Stimulated activated naive CD4-positive, alpha-beta T cell (primary cell): Measurements from ENCODE around the gene CDR2L.
"Not testable (repeated sequence)": the region's sequence is repeated elsewhere in the genome, so short reads cannot be mapped to it uniquely, and the experiment has no call there.

Source experiments
- DNase-seq, 6 experiments: peaks; one replicate each; lab custom pipeline; 2025; lab: John Stamatoyannopoulos, UW

The CDR2L gene

DNA sequence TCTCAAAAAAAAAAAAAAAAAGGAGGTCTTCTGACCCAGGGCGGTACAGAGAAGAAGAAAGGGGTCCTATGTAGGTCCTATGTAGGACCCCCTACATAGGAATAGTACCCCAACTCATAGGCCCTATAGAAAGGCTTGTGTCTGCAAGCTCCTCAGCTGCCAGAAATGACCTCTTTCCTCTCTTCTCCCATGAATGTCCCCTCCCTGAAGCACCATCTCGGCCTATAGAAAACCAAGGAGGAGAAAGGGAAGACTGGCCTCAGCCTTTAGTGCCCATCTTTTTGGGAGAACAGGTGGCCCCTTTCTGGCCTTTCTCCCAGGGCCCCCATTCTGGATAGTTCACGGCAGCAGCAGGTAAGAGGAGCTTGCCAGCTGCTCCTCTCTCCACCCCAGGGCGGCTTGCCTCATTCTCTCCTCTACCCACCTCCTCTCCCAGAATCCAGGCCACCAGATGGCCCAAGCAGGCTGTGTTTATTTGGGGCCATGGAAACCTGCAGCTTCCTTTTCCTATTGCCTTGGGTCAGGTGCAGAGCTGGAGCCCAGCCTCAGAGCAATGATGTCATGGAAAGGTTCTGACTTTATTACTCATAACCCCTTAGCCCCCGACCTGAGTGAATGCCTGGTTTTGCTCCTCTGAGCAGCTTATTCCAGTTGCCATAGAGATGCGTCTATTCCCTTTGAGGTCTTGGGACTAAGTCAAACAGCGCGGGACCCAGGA lies 23.4 kb downstream of the CDR2L start:
- DNase-seq = no peak

- DNase-seq = no peak
These were observed 24.1 kb downstream of the CDR2L start for GRCh38 chr17:75011401-75012095.

GRCh38 chr17:75012096-75012345 lies 24.6 kb downstream of the CDR2L start:
- no peak for DNase-seq

DNA sequence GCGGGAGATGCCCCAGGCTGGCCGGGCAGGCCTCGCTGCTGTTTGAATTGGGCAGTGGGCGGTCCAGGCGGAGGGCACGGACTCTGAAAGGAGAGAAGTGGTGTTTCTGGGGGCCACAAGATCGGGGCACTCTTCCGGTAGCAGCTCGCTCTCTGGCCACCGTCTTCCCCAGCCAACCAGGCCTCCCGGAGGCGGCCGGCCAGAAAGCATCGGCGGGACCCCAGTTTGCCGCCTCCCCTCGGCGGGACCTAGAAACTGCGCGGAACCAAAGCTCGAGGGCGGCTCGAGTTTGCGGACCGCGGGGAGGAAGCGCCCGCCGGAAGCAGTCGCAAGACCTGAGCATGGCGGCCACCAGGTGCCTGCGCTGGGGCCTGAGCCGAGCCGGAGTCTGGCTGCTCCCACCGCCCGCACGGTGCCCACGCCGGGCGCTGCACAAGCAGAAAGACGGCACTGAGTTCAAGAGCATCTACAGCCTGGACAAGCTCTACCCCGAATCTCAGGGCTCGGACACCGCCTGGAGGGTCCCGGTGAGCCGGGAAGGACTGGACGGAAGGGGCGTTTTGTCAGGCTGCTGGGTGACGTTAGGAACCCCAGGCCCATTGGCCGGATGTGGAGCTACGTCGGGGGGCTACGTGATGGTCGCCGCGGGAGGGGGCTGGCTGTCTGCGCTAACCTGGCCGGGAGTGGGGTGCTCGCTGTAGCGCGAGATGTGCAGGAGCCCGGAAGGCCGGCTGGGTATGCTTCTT lies 25.1 kb downstream of the CDR2L start, which contains the start of gene MRPL58:
MRPL58 (plus strand) TSS at position 325 of the 746 bp plus-strand sequence; CDS start at position 342, 17 bp downstream.
- peak; percentile 50 to 78 (median 64) for DNase-seq

DNA sequence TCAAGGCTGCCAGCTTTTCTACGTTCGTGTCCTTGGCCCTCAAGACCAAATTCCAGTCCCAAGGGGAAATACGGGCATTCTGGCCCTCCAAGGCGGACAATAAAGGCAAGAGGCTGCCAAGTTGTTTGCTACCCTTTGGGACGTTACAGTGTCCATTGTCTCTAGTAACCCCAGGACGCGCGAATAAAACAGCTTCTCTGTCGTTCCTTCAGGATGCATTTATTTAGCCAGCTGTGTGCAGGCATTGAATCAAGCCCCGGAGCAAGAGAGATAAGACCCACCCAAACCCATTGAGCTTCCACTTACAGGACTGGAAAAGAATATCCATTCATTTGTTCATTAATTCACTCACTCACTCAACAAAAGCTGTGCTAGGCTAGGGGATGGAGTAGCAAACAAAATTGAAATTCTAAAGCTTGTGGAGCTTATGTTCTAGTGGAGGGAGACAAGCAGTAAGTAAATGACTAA lies 25.7 kb downstream of the CDR2L start:
- DNase-seq = no peak

DNA sequence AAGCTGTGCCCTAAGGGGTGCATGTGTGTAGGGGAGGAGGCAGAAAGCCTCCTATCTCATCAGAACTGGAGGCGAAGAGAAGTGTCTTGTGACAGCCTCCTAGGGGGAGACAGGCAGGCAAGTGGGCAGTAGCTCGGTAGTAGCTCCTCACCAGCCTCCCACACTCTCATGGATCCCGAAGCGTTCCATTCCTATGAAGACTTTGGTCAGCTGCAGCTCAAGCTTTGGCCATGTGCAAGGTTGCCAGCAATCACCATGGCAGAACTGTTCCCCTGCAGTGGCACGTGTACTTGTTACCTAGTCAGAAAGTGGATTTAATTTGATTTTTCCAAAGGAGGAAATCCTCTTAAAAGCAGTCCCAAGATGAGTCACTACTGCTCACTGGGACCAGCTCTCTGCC lies 31.7 kb downstream of the CDR2L start:
- no peak for DNase-seq

- no peak for DNase-seq
These were observed 32.3 kb downstream of the CDR2L start for GRCh38 chr17:75019710-75020109.

GRCh38 chr17:75020331-75021110 lies 33.1 kb downstream of the CDR2L start:
- DNase-seq = no peak

DNA sequence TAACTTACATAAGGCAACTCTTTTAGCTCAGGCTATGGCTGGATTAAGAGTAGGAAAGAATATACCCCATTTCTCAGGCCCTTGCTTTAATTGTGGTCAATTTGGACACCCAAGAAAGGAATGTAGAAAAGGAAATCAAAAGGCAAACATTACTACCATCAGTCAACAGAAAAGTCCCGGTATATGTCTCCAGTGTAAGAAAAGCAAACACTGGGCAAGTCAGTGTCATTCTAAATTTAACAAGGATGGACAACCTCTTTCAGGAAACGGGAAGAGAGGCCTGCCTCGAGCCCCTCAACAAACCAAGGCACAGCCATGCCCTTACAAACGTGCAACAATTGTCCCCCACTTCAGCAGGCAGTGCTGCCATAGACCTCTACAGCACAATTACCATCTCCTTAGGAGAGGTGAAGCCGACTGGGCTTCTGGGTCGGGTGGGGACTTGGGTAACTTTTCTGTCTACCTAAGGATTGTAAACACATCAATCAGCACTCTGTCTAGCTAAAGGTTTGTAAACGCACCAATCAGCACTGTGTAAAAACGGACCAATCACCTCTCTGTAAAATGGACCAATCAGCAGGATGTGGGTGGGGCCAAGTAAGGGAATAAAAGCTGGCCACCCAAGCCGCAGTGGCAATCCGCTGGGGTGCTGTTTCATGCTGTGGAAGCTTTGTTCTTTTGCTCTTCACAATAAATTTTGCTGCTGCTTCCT lies 37.4 kb downstream of the CDR2L start:
- peak; percentile 8 to 47 (median 36) for DNase-seq

DNA sequence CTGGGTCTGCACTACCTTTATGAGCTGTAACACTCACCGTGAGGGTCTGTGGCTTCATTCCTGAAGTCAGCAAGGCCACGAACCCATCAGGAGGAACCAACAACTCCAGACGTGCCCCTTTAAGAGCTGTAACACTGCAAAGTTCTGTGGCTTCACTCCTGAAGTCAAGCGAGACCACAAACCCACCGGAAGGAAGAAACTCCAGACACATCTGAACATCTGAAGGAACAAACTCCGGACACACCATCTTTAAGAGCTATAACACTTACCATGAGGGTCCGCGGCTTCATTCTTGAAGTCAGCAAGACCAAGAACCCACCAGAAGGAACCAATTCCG lies 37.9 kb downstream of the CDR2L start:
- not testable (repeated sequence) for DNase-seq

DNA sequence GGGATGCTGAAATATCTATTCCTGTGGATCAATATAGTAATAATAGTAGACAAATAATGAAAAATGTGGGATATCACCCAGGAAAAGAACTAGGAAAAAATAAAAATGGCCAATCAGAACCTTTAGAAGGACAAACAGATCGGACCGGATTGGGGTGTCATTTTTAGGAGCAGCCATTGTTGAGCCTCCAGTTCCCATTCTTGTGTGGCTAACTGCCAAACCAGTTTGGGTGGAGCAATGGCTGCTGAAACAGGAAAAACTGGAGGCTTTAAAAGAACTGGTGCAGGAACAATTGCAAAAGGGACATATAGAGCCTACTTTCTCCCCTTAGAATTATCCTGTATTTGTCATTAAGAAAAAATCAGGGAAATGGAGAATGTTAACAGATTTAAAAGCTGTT lies 39.2 kb downstream of the CDR2L start:
- not testable (repeated sequence) for DNase-seq

- no peak for DNase-seq
These were observed 42.7 kb downstream of the CDR2L start for GRCh38 chr17:75030161-75030560.

DNA sequence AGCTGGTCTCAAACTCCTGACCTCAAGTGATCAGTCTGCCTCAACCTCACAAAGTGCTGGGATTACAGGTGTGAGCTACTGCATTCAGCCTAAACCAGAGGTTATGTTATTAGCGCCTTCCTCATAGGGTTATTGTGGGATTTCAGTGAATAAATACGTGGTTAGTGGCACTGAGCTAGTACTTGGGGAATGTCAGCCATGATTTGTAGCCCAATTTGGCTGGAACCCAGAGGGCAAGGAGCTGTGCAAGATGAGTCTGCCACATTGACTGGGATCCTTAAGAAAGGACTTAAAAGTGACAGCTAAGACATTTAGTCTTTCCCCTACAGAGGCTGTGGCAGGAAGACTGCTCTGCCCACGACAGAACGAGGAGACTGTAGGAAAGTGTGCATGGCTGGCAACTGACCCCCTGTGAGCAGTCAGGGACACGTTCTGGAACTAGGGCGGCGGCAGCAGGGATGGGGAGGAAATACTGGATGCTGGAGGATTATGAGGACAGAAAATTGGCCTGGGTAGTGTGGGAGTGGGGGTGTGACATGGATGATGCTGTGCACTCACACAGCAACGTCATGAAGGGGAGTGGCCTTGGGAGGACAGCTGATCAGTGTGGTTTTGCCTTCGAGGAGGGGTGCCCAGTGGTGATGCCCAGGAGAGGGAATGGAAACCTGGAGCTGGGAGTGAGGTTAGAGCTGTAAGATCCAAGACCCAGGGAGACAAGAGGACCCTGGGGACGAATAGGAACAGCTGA lies 44.7 kb downstream of the CDR2L start:
- peak; percentile 38 to 73 (median 58) for DNase-seq

DNA sequence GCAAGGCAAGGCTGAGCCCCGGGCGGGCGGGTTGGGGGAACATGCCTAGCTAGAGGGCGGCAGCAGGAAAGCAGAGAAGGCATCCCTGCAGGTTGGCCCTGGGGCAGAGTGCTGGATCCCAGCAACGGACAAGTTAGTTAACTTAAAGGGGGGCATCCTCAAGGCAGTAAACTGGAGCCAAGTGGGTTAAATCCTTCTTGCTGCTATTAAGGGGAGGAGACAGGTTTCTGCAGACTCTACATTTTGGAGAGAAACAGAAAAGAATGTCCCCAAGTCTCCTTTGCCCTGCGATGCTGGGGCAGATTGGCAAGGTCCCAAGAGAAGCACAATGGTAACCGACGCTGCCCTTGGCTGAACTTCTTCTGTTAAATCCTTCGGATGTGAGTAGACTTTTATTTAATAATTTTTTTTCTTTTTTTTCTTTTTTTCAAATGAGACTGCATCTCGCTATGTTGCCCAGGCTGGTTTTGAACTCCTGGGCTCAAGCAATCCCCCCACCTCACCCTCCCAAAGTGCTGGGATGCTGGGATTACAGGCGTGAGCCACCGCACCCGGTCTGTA lies 45.4 kb downstream of the CDR2L start:
- DNase-seq = peak in 1 of 6 experiments; percentile 25

DNA sequence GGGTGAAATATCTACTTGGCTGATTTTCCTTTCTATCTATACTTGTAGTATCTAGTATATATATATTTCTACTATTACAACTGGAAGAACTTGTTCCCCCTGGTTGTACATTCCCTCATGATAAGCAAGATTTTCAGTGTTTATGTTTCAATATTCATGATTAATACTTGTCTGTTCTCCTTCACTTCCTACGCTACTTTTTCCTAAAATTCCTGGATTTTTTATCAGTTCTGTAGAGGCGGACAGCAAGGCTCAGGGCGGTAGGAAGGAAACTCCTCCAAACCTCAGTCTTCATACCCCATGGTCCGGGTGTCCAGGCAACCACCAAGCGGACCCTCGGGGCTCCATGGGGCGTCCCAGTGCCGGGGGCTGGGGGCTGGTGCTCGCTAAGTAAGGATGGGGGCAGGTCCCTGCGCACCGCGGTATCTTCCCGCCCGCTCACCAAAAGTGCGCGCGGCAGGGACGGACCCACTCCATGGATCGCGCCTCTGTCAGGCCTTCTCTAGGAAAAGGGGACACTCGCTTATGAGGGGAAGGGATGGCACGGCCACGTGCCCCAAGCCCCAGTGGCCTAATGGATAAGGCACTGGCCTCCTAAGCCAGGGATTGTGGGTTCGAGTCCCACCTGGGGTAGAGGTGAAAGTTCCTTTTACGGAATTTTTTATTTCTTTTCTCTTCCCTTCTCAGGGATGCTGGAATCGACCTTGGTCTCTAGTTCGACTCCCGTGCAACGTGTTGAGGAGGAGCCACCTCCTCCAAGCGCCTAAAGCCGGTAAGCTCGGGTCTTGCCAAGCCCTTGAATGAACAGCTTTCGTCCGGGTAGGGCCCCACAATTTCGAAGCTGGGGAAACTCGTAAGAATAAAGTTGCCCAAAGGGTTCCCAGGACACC lies 46.2 kb downstream of the CDR2L start:
- peak; percentile 74 to 88 (median 80) for DNase-seq

DNA sequence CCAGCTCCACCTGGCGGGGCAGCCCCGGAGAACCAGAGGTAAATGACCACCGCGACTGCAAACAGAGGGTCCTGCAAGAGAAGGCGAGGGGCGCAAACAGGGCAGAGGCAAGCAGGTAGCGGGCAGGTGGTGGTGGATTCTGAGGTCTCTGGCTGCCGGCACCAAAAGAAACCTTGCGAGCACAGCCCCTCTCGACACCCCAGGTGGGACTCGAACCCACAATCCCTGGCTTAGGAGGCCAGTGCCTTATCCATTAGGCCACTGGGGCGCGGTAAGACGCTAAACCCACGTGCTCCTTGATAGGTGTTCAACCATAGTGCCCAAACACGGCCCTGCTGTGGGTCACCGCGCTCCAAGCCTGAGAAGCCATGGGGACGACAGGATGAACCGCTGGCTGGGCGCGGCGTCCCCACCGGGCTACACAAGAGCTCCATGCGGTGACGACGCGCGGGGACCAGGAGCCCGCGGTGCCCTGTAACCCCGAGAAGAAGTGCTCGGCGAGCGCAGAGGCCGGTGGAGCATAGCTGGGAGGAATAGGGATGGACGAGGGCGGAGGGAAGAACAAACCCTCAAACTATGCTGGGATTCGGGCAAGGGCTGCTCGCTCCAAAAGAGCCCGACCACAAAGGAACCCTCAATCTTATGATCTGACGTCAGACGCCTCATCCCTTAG lies 46.9 kb downstream of the CDR2L start:
- DNase-seq = peak; percentile 58 to 87 (median 76)

DNA sequence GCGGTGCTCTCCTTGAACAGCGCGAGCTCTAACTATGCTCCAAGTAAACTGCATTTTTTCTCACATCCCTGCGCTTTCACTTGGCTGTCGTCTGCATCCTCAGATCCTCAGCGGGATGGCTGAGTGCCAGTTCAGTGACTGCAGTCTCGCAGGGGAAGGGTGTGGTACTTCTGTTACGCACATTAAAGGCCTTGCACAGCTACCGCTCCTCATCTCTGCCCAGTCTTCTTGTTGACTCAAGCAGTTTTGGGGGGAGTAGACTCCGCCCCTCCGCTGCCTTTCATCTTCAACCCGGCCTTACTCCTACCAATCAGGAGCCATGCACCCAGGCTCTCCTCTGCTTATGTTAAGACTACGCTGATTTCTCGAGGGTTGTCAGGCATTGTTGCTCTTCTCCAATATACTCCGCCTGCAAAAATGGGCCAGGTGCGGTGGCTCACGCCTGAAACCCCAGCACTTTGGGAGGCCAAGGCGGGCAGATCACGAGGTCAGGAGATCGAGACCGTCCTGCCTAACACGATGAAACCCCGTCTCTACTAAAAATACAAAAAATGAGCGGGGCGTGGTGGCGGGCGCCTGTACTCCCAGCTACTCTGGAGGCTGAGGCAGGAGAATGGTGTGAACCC lies 49.3 kb downstream of the CDR2L start:
- DNase-seq = peak; percentile 83 to 99 (median 95)

DNA sequence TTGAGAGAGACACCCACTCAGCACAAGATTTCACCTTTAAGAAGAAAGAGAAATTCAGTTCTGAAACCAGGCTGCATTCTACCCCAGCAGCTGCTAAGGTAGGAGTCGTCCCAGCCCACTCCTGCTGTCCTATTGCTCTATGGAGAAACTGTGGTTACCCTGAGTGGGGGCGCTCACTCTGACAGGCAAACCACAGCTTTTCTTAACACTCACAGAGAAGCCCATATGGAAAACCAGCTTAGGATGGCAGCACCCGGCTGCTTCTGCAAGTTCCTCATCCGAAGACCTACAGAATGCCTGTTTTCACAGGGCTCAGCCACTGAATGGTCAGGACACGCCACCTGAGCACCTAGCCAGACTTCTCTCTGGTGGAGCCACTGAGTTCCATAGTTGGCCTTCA lies 51.8 kb downstream of the CDR2L start:
- no peak for DNase-seq
